Testis (tissue), 2 donors: ENCODE results near the gene ZNF428.

ENCODE experiments used
- CTCF ChIP-seq, 3 experiments: fragments of 450-650 bp in 2 of 3; fragments of 200-600 bp in 1 of 3; sonication (generic) in 1 of 3; IDR thresholded peaks; one replicate each; pipeline ENCODE4 v1.5.1; 2016 to 2019; ENCODE audit warnings: antibody characterized with exemption in 3 of 3, mild to moderate bottlenecking in 2 of 3, moderate library complexity in 1 of 3
- POLR2A ChIP-seq: fragments of 450-650 bp; IDR thresholded peaks from one replicate; pipeline ENCODE4 v1.6.1; 2017; ENCODE audit warnings: antibody characterized with exemption, mild to moderate bottlenecking, moderate library complexity

GRCh38 chr19:43575955-43576878, 43.2 kb downstream of the ZNF428 start:
- TF ChIP-seq CTCF (IDR thresholded peaks at IDR 0.05) (no peak), POLR2A (no peak)
